Astrocyte (in vitro differentiated cells and primary cell): ENCODE measurements around the gene SPRED2. TPM values are rescaled to one million over a fixed set of nuclear protein-coding genes. Genes with fewer than 3 reads are reported as not detected.

ENCODE experiments used
- DNase-seq: peaks from one replicate; pipeline ENCODE4 v3.0.0-alpha.2; 2010; ENCODE audit warnings: low read depth
- FAIRE-seq: peaks from 2 replicates; lab custom pipeline; 2011; peaks lifted over from hg19 to GRCh38; lab: Jason Lieb, UNC
- H2AFZ ChIP-seq: 2 replicates; pipeline ENCODE4 v1.6.0; 2012; ENCODE audit warnings: low read depth, low read length, inconsistent platforms
- H3K27ac ChIP-seq: 2 replicates; pipeline ENCODE4 v1.5.1; 2011; ENCODE audit warnings: low read depth, low read length, inconsistent platforms
- H3K27me3 ChIP-seq: 2 replicates; pipeline ENCODE4 v1.6.0; 2011; ENCODE audit warnings: low read length, inconsistent platforms; ENCODE audit not compliant: insufficient read depth
- H3K36me3 ChIP-seq: 2 replicates; pipeline ENCODE4 v1.5.1; 2011; ENCODE audit warnings: low read length, inconsistent platforms; ENCODE audit not compliant: insufficient read depth
- H3K4me1 ChIP-seq: 2 replicates; pipeline ENCODE4 v1.5.1; 2011; ENCODE audit warnings: low read length, inconsistent platforms; ENCODE audit not compliant: insufficient read depth
- H3K4me2 ChIP-seq: 2 replicates; pipeline ENCODE4 v1.6.0; 2012; ENCODE audit warnings: low read length, inconsistent platforms
- H3K4me3 ChIP-seq: 2 replicates; pipeline ENCODE4 v1.5.1; 2011; ENCODE audit warnings: low read depth, mild to moderate bottlenecking, low read length, inconsistent platforms; ENCODE audit not compliant: insufficient read depth
- H3K79me2 ChIP-seq: 2 replicates; pipeline ENCODE4 v1.6.0; 2012; ENCODE audit warnings: mild to moderate bottlenecking, low read length, inconsistent platforms; ENCODE audit not compliant: insufficient read depth
- H3K9ac ChIP-seq: 2 replicates; pipeline ENCODE4 v1.6.0; 2012; ENCODE audit warnings: mild to moderate bottlenecking, low read length, inconsistent platforms
- H3K9me3 ChIP-seq: 2 replicates; pipeline ENCODE4 v1.5.1; 2012; ENCODE audit warnings: low read depth, mild to moderate bottlenecking, low read length, inconsistent platforms; ENCODE audit not compliant: insufficient read depth
- H4K20me1 ChIP-seq: 2 replicates; pipeline ENCODE4 v1.6.0; 2012; ENCODE audit warnings: low read length, inconsistent platforms; ENCODE audit not compliant: insufficient read depth
- H3K27ac Mint-ChIP-seq: one replicate; pipeline ENCODE4 v1.8.0; 2021; ENCODE audit warnings: mild to moderate bottlenecking, mixed read lengths; ENCODE audit not compliant: unreplicated experiment
- H3K27me3 Mint-ChIP-seq: one replicate; pipeline ENCODE4 v1.8.0; 2021; ENCODE audit warnings: low read depth, mixed read lengths; ENCODE audit not compliant: unreplicated experiment
- H3K36me3 Mint-ChIP-seq: one replicate; pipeline ENCODE4 v1.8.0; 2021; ENCODE audit warnings: low read depth, mixed read lengths; ENCODE audit not compliant: unreplicated experiment
- H3K4me1 Mint-ChIP-seq: one replicate; pipeline ENCODE4 v1.8.0; 2021; ENCODE audit warnings: low read depth, mixed read lengths; ENCODE audit not compliant: unreplicated experiment
- H3K4me3 Mint-ChIP-seq: one replicate; pipeline ENCODE4 v1.8.0; 2021; ENCODE audit warnings: mild to moderate bottlenecking, moderate library complexity, mixed read lengths; ENCODE audit not compliant: unreplicated experiment
- H3K9me3 Mint-ChIP-seq: one replicate; pipeline ENCODE4 v1.8.0; 2021; ENCODE audit warnings: mild to moderate bottlenecking, mixed read lengths; ENCODE audit not compliant: unreplicated experiment
- CTCF ChIP-seq: IDR thresholded peaks from 2 replicates; pipeline ENCODE4 v1.5.1; 2011; ENCODE audit warnings: low read depth, mild to moderate bottlenecking, inconsistent platforms, low read length, moderate library complexity; ENCODE audit not compliant: insufficient read depth
- EZH2 ChIP-seq: IDR thresholded peaks from 2 replicates; pipeline ENCODE4 v1.6.1; 2012; ENCODE audit warnings: mild to moderate bottlenecking, low read length, inconsistent platforms; ENCODE audit not compliant: insufficient read depth
- total RNA-seq: library from RNA; stranded (reverse); gene quantifications from 2 replicates; pipeline ENCODE4 v1.2.1, GENCODE V29; 2021

The SPRED2 gene
- total RNA-seq, 1 donor from 2014 or later = 47.3 TPM

GRCh38 chr2:65357959-65358294 is 74.5 kb downstream of the SPRED2 start:
- H3K36me3 Mint-ChIP-seq = peaks cover 4% of the 10 kb centered on the region
- H4K20me1 ChIP-seq = peaks cover 36% of the 10 kb centered on the region
- no peaks in the 10 kb centered on the region for H3K27me3 ChIP-seq
- no peaks in the 10 kb centered on the region for H3K27me3 Mint-ChIP-seq
- H3K36me3 ChIP-seq = no peaks in the 10 kb centered on the region
- peaks cover 91% of the 10 kb centered on the region for H3K79me2 ChIP-seq
- no peaks in the 10 kb centered on the region for H3K9me3 Mint-ChIP-seq
- FAIRE-seq (no peak), DNase-seq (no peak)
- peak overlapping the region; percentile 87 for H3K27ac ChIP-seq
- no peak for TF ChIP-seq CTCF
- TF ChIP-seq EZH2 = no peak
- peaks cover 82% of the 10 kb centered on the region for H3K4me1 Mint-ChIP-seq
- peak overlapping the region; percentile 53 for H3K9ac ChIP-seq
- H3K4me2 ChIP-seq = peak overlapping the region; percentile 75
- H3K4me3 Mint-ChIP-seq = no peak overlapping the region
- no peak overlapping the region for H2AFZ ChIP-seq
- H3K4me1 ChIP-seq = peaks cover 54% of the 10 kb centered on the region
- no peak overlapping the region for H3K4me3 ChIP-seq
- H3K27ac Mint-ChIP-seq = peak overlapping the region; percentile 85
- H3K9me3 ChIP-seq = no peaks in the 10 kb centered on the region

DNA sequence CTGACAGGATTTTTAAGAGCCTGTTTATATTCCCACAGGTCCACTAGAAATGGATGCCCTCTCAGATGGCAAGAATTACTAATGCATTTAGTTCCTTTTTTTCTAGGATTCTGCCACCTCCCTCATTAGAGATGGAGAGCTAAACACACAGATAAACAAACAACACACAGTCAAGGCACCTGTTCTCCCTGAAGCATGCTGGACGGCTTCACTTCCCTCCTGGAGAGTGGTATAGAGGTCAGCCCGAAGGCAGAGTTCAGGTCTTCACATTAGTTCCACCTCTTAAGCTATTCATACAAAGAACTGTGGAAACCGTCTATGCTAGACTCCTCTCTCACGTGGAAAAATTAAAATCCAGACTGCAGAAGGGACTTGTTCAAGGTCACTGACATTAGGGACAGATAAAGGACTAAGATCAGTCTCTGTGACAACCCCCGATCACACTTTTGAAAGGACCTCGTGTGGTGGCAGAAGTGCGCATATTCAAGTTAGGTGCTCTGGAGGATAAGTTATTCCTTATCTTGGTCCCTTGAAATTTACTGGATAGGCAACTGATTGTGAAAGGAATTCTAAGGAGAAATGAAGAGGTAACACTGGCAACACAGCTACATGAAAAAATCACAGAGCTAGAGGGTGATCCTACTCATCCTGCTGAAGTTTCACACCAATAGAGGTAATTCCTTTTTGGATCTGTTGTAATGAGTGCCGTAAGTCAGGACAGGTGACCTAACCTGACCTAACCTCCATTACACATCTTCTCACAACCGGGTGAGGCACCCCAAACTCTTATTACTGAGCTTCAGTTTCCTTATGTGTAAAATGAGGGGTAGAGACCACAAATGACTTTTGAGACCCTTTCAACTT is 75.1 kb downstream of the SPRED2 start:
- H3K36me3 Mint-ChIP-seq = peaks cover 4% of the 10 kb centered on the region
- no peaks in the 10 kb centered on the region for H3K9me3 Mint-ChIP-seq
- Histone ChIP-seq H3K4me1 (peaks cover 54% of the 10 kb centered on the region), H3K36me3 (no peaks in the 10 kb centered on the region), H3K4me2 (peak overlapping the region; percentile 75), H3K27me3 (no peaks in the 10 kb centered on the region), H3K27ac (peak overlapping the region; percentile 87), H3K9ac (no peak overlapping the region), H3K9me3 (no peaks in the 10 kb centered on the region), H3K79me2 (peaks cover 94% of the 10 kb centered on the region), H4K20me1 (peaks cover 39% of the 10 kb centered on the region), H2AFZ (no peak overlapping the region), H3K4me3 (no peak overlapping the region)
- no peak for TF ChIP-seq CTCF
- FAIRE-seq = no peak
- no peak for DNase-seq
- no peak overlapping the region for H3K4me3 Mint-ChIP-seq
- peak overlapping the region; percentile 85 for H3K27ac Mint-ChIP-seq
- peaks cover 81% of the 10 kb centered on the region for H3K4me1 Mint-ChIP-seq
- no peaks in the 10 kb centered on the region for H3K27me3 Mint-ChIP-seq

DNA sequence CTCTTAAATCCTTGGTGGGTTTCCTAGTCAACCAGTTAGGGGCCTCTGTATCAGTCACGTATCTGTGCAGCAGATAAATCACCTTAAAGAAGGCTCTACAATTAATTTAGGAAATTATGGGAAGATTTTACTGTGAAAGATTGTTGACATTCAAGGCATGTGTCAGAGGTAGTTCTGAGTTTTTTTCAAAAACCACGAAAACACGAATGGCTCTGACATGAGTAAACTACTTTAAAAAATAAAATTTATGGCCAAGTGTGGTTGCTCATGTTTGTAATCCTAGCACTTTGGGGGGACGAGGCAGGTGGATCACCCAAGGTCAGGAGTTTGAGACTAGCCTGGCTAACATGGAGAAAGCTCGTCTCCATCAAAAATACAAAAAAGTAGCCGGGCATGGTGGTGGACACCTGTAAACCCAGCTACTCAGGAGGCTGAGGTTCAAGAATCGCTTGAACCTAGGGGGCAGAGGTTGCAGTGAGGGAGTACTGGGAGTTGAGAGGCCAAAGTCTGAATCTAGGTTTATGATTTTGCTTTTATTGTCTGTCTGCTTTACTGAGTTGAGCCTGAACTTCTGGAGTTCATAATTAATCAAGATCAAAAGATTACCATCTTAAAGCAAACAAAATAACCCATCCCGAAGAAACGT is 77.1 kb downstream of the SPRED2 start:
- no peak overlapping the region for H3K27ac ChIP-seq
- peaks cover 79% of the 10 kb centered on the region for H3K4me1 Mint-ChIP-seq
- H3K79me2 ChIP-seq = peaks cover 91% of the 10 kb centered on the region
- no peak overlapping the region for H3K4me3 ChIP-seq
- H3K4me1 ChIP-seq = peaks cover 58% of the 10 kb centered on the region
- no peak overlapping the region for H2AFZ ChIP-seq
- no peaks in the 10 kb centered on the region for H3K27me3 Mint-ChIP-seq
- H3K36me3 Mint-ChIP-seq = peaks cover 4% of the 10 kb centered on the region
- peak; percentile 36 for DNase-seq
- H3K27me3 ChIP-seq = no peaks in the 10 kb centered on the region
- peak overlapping the region; percentile 40 for H3K4me3 Mint-ChIP-seq
- no peak for TF ChIP-seq CTCF
- no peak for TF ChIP-seq EZH2
- no peaks in the 10 kb centered on the region for H3K9me3 ChIP-seq
- H3K4me2 ChIP-seq = no peak overlapping the region
- no peaks in the 10 kb centered on the region for H3K9me3 Mint-ChIP-seq
- H3K27ac Mint-ChIP-seq = no peak overlapping the region
- no peak for FAIRE-seq
- no peak overlapping the region for H3K9ac ChIP-seq
- peaks cover 50% of the 10 kb centered on the region for H4K20me1 ChIP-seq
- no peaks in the 10 kb centered on the region for H3K36me3 ChIP-seq
